SK-N-SH (cell line): Measurements from ENCODE around the gene MAGI2. TPM values are rescaled to one million over a fixed set of nuclear protein-coding genes. Genes with fewer than 3 reads are reported as not detected.

Experiments
- CTCF ChIA-PET: fragments of 300-600, 350-600 bp; formaldehyde crosslinking; extraction: SDS; loops from one replicate; lab custom pipeline; 2021; lab: Yijun Ruan, JAX
- POLR2A ChIA-PET: fragments of 350-600 bp; sonication (Branson Sonifier 250); formaldehyde crosslinking; extraction: SDS; loops from one replicate; lab custom pipeline; 2020; ENCODE audit warnings: antibody characterized with exemption, inconsistent platforms; lab: Yijun Ruan, JAX
- DNase-seq: peaks from one replicate; pipeline ENCODE4 v3.0.0; 2012
- H2AFZ ChIP-seq: fragments of 200-600 bp; sonication (generic); 2 replicates; pipeline ENCODE4 v1.8.1; 2016; ENCODE audit warnings: antibody characterized with exemption, mild to moderate bottlenecking, low read depth
- H3F3A ChIP-seq: fragments of 200-600 bp; sonication (generic); replicated peaks from 2 replicates; pipeline ENCODE3; 2016; ENCODE audit warnings: antibody characterized with exemption, mild to moderate bottlenecking; ENCODE audit not compliant: insufficient read depth
- H3K27ac ChIP-seq, 2 experiments: fragments of 200-500 bp in 1 of 2; fragments of 200-600 bp in 1 of 2; sonication (Bioruptor generic) in 1 of 2; sonication (generic), shearing (Covaris generic) in 1 of 2; 2 replicates each; pipeline versions ENCODE4 v1.5.1 to v1.6.1; 2014 to 2016; ENCODE audit warnings: low read depth in 2 of 2, inconsistent platforms in 1 of 2, low read length in 1 of 2, mild to moderate bottlenecking in 1 of 2, mixed read lengths in 1 of 2
- H3K27me3 ChIP-seq: fragments of 200-600 bp; sonication (generic), shearing (Covaris generic); 2 replicates; pipeline ENCODE4 v1.6.1; 2016; ENCODE audit warnings: mixed run types; ENCODE audit not compliant: insufficient read depth
- H3K36me3 ChIP-seq, 2 experiments: fragments of 200-500 bp in 1 of 2; fragments of 200-600 bp in 1 of 2; sonication (Bioruptor generic) in 1 of 2; sonication (generic) in 1 of 2; replicated peaks in 1 of 2; 2 replicates each; pipeline versions ENCODE3 to v1.5.1; 2014 to 2016; ENCODE audit warnings: low read length in 1 of 2, mild to moderate bottlenecking in 1 of 2; ENCODE audit not compliant: insufficient read depth in 2 of 2, control insufficient read depth in 1 of 2
- H3K4me1 ChIP-seq, 2 experiments: fragments of 200-500 bp in 1 of 2; fragments of 200-600 bp in 1 of 2; sonication (Bioruptor generic) in 1 of 2; sonication (generic), shearing (Covaris generic) in 1 of 2; 2 replicates each; pipeline versions ENCODE4 v1.5.1 to v1.6.1; 2014 to 2016; ENCODE audit warnings: low read depth in 1 of 2, low read length in 1 of 2, mixed run types in 1 of 2; ENCODE audit not compliant: insufficient read depth in 2 of 2, control insufficient read depth in 1 of 2
- H3K4me2 ChIP-seq: fragments of 200-600 bp; sonication (generic), shearing (Covaris generic); 2 replicates; pipeline ENCODE4 v1.6.1; 2017; ENCODE audit warnings: mixed run types
- H3K4me3 ChIP-seq, 2 experiments: fragments of 200-500 bp in 1 of 2; fragments of 200-600 bp in 1 of 2; sonication (Bioruptor generic) in 1 of 2; sonication (generic), shearing (Covaris generic) in 1 of 2; 2 replicates each; pipeline versions ENCODE4 v1.5.1 to v1.8.1; 2014 to 2016; ENCODE audit warnings: low read depth in 2 of 2, inconsistent platforms in 1 of 2, low read length in 1 of 2, mild to moderate bottlenecking in 1 of 2, mixed read lengths in 1 of 2, moderate library complexity in 1 of 2
- H3K79me2 ChIP-seq: fragments of 200-600 bp; sonication (generic); 2 replicates; pipeline ENCODE4 v1.8.1; 2017; ENCODE audit warnings: mild to moderate bottlenecking; ENCODE audit not compliant: insufficient read depth
- H3K9ac ChIP-seq: fragments of 200-600 bp; sonication (generic); 2 replicates; pipeline ENCODE4 v1.6.1; 2017; ENCODE audit warnings: mixed run types
- H3K9me2 ChIP-seq: fragments of 200-600 bp; sonication (generic); 2 replicates; pipeline ENCODE4 v1.6.1; 2017; ENCODE audit warnings: mixed run types
- H3K9me3 ChIP-seq: fragments of 200-600 bp; sonication (generic); 2 replicates; pipeline ENCODE4 v1.6.1; 2017; ENCODE audit warnings: mixed run types, mild to moderate bottlenecking, moderate library complexity
- H4K20me1 ChIP-seq: fragments of 200-600 bp; sonication (generic); 2 replicates; pipeline ENCODE4 v1.6.1; 2017; ENCODE audit warnings: mild to moderate bottlenecking, mixed run types; ENCODE audit not compliant: insufficient read depth
- EP300 ChIP-seq, 2 experiments: IDR thresholded peaks; 2 replicates each; pipeline versions ENCODE4 v1.4.0 to v1.6.1; 2012; ENCODE audit warnings: borderline replicate concordance in 1 of 2, low read depth in 1 of 2, low read length in 1 of 2
- EZH2phosphoT487 ChIP-seq: fragments of 200-600 bp; sonication (generic); IDR thresholded peaks from 2 replicates; pipeline ENCODE4 v1.6.1; 2017; ENCODE audit warnings: low read depth, mixed run types, mild to moderate bottlenecking, antibody characterized with exemption, moderate library complexity, borderline replicate concordance
- FOSL2 ChIP-seq: IDR thresholded peaks from 2 replicates; pipeline ENCODE4 v1.4.0; 2012; ENCODE audit warnings: low read depth, mild to moderate bottlenecking, moderate library complexity, borderline replicate concordance
- FOXJ3 ChIP-seq: sonication (generic); formaldehyde crosslinking; IDR thresholded peaks from 2 replicates; pipeline ENCODE4 v1.5.1; 2020; ENCODE audit warnings: mild to moderate bottlenecking, missing genetic modification reagents
- FOXM1 ChIP-seq: IDR thresholded peaks from 2 replicates; pipeline ENCODE4 v1.4.0; 2012; ENCODE audit warnings: low read depth, mild to moderate bottlenecking
- GABPA ChIP-seq: IDR thresholded peaks from 2 replicates; pipeline ENCODE4 v1.4.0; 2012; ENCODE audit warnings: low read depth, mild to moderate bottlenecking
- GATA2 ChIP-seq: sonication (generic); formaldehyde crosslinking; IDR thresholded peaks from 2 replicates; pipeline ENCODE4 v1.5.0; 2020; ENCODE audit warnings: mild to moderate bottlenecking, missing genetic modification reagents
- JUND ChIP-seq: IDR thresholded peaks from 2 replicates; pipeline ENCODE4 v1.4.0; 2012
- RAD21 ChIP-seq: IDR thresholded peaks from 2 replicates; pipeline ENCODE4 v1.6.1; 2012; ENCODE audit warnings: mild to moderate bottlenecking, low read length
- RFX5 ChIP-seq: IDR thresholded peaks from 2 replicates; pipeline ENCODE4 v1.6.1; 2012; ENCODE audit warnings: mild to moderate bottlenecking, improper control_type of control experiment, low read length
- TAF1 ChIP-seq: IDR thresholded peaks from 2 replicates; pipeline ENCODE4 v1.6.1; 2012; ENCODE audit warnings: low read depth, mild to moderate bottlenecking, low read length, moderate library complexity, borderline replicate concordance
- TEAD4 ChIP-seq: IDR thresholded peaks from 2 replicates; pipeline ENCODE4 v1.4.0; 2012; ENCODE audit warnings: mild to moderate bottlenecking, borderline replicate concordance; ENCODE audit not compliant: insufficient read depth
- WGBS: methylation state at CpG from one replicate; pipeline ENCODE4 v1.1.6; 2017; ENCODE audit warnings: low lambda C conversion rate; 5-methylcytosine and 5-hydroxymethylcytosine counted together
- polyA plus RNA-seq, 3 experiments: library from polyadenylated mRNA; depleted of rRNA; stranded (reverse); fragments of >200 nt; gene quantifications; 2 replicates each; pipeline ENCODE4 v1.2.3, GENCODE V29; 2012
- TF ChIP-seq, protein P1 (sequence below): IDR thresholded peaks from 2 replicates; pipeline ENCODE4 v1.6.1; 2012; ENCODE audit warnings: mild to moderate bottlenecking, low read depth, low read length, moderate library complexity
- TF ChIP-seq, protein P2 (sequence below): fragments of 150-350 bp; IDR thresholded peaks from 2 replicates; pipeline ENCODE4 v1.6.1; 2017; ENCODE audit warnings: antibody characterized with exemption, low read length, low read depth, borderline replicate concordance
- TF ChIP-seq, protein P3 (sequence below): IDR thresholded peaks from 2 replicates; pipeline ENCODE4 v1.4.0; 2012; ENCODE audit warnings: low read depth
- TF ChIP-seq, protein P4 (sequence below): IDR thresholded peaks from 2 replicates; pipeline ENCODE4 v1.4.0; 2012; ENCODE audit warnings: low read depth, borderline replicate concordance

MAGI2 gene
- polyA plus RNA-seq, 1 of the 3 experiments (the other 2 are of a cell fraction) = 1.1 TPM

DNA sequence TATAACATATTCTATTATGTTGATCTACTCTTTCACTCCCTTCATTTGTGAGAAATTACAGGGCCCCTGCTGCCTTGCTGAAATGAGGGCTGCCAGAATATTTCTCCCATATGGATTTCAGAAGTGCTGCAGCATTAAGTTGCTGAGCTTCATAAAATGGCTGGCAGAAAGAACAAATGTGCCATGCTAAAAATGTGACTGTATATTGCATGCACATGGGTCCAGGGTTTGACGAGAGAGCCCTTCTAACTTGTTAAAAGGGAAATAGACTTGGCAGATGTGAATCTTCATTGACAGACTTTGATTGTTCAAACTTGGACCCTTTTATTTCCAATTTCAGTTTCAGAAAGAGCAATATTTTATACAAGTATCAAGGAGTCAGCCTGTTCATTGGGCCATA, 1186.3 kb downstream of the MAGI2 start:
- ChIA-PET POLR2A (no interaction called here), CTCF (no interaction called here)
- Histone ChIP-seq H3K4me2 (no peak overlapping the region), H3K27me3 (no peaks in the 10 kb centered on the region), H3K36me3 (no peaks in the 10 kb centered on the region), H3K4me3 (no peak overlapping the region), H3K4me1 (no peaks in the 10 kb centered on the region), H4K20me1 (no peaks in the 10 kb centered on the region), H3K27ac (no peak overlapping the region), H3K9me2 (no peaks in the 10 kb centered on the region), H3K79me2 (no peaks in the 10 kb centered on the region), H3K9me3 (no peaks in the 10 kb centered on the region), H3K9ac (no peak overlapping the region), H3F3A (no peaks in the 10 kb centered on the region), H2AFZ (no peak overlapping the region)
- WGBS = 69% methylated on average over 1 of the region's 1 CpG
- DNase-seq = no peak
- TF ChIP-seq GATA2 (CRISPR knock-in tag) = no peak
- TF ChIP-seq, protein P1, sequence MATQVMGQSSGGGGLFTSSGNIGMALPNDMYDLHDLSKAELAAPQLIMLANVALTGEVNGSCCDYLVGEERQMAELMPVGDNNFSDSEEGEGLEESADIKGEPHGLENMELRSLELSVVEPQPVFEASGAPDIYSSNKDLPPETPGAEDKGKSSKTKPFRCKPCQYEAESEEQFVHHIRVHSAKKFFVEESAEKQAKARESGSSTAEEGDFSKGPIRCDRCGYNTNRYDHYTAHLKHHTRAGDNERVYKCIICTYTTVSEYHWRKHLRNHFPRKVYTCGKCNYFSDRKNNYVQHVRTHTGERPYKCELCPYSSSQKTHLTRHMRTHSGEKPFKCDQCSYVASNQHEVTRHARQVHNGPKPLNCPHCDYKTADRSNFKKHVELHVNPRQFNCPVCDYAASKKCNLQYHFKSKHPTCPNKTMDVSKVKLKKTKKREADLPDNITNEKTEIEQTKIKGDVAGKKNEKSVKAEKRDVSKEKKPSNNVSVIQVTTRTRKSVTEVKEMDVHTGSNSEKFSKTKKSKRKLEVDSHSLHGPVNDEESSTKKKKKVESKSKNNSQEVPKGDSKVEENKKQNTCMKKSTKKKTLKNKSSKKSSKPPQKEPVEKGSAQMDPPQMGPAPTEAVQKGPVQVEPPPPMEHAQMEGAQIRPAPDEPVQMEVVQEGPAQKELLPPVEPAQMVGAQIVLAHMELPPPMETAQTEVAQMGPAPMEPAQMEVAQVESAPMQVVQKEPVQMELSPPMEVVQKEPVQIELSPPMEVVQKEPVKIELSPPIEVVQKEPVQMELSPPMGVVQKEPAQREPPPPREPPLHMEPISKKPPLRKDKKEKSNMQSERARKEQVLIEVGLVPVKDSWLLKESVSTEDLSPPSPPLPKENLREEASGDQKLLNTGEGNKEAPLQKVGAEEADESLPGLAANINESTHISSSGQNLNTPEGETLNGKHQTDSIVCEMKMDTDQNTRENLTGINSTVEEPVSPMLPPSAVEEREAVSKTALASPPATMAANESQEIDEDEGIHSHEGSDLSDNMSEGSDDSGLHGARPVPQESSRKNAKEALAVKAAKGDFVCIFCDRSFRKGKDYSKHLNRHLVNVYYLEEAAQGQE = no peak
- TF ChIP-seq, protein P2, sequence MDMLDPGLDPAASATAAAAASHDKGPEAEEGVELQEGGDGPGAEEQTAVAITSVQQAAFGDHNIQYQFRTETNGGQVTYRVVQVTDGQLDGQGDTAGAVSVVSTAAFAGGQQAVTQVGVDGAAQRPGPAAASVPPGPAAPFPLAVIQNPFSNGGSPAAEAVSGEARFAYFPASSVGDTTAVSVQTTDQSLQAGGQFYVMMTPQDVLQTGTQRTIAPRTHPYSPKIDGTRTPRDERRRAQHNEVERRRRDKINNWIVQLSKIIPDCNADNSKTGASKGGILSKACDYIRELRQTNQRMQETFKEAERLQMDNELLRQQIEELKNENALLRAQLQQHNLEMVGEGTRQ = no peak
- no peak for TF ChIP-seq RFX5
- no peak for TF ChIP-seq GABPA

DNA sequence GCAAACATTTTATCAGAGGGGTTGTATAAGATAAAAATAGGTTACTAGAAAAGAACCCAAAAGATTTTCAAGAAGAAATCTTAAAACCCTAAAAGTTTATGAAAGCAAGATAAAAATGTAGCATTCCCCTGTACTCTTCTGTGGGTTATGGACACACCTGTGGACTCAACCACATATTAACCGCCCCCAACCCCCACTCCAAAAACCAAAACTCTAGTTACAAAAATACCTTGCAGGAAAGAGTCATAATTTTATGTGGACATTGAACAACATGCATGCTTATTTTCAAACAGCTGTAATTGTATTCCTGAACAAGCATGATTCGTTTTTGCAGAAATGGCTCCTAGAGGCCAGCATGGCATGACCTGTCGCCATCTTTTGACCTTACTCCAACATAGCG, 1188.0 kb downstream of the MAGI2 start:
- Histone ChIP-seq H3F3A (peaks cover 14% of the 10 kb centered on the region), H2AFZ (no peak overlapping the region)
- TF ChIP-seq GATA2 (CRISPR knock-in tag) (no peak), EZH2phosphoT487 (no peak), JUND (no peak), FOXM1 (no peak), FOXJ3 (no peak), TAF1 (no peak), EP300 (IDR thresholded peaks at IDR 0.05; ENCODE audit: borderline replicate concordance in 1 of 2, low read depth in 1 of 2, low read length in 1 of 2) (no peak), RAD21 (no peak), TEAD4 (no peak), FOSL2 (no peak)
- TF ChIP-seq, protein P3, sequence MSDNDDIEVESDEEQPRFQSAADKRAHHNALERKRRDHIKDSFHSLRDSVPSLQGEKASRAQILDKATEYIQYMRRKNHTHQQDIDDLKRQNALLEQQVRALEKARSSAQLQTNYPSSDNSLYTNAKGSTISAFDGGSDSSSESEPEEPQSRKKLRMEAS = no peak
- TF ChIP-seq, protein P4, sequence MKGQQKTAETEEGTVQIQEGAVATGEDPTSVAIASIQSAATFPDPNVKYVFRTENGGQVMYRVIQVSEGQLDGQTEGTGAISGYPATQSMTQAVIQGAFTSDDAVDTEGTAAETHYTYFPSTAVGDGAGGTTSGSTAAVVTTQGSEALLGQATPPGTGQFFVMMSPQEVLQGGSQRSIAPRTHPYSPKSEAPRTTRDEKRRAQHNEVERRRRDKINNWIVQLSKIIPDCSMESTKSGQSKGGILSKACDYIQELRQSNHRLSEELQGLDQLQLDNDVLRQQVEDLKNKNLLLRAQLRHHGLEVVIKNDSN = no peak
- TF ChIP-seq, all 33 proteins: peak for 0
- Histone ChIP-seq H3K4me2 (no peak overlapping the region), H3K9ac (no peak overlapping the region), H3K79me2 (no peaks in the 10 kb centered on the region), H4K20me1 (no peaks in the 10 kb centered on the region), H3K9me2 (no peaks in the 10 kb centered on the region), H3K4me3 (no peak overlapping the region), H3K36me3 (no peaks in the 10 kb centered on the region), H3K4me1 (peaks cover 0 to 11% of the 10 kb centered on the region in 2 experiments; a peak in 2 of 4 replicates), H3K27ac (no peak overlapping the region), H3K27me3 (no peaks in the 10 kb centered on the region), H3K9me3 (no peaks in the 10 kb centered on the region)
- ChIA-PET CTCF (no interaction called here), POLR2A (no interaction called here)
- 88% methylated on average over 4 of the region's 4 CpGs for WGBS
- DNase-seq = no peak
